LoVo (cell line): ENCODE results near the gene TAF11L2.
"Not testable (repeated sequence)": the region's sequence is repeated elsewhere in the genome, so short reads cannot be mapped to it uniquely, and the experiment has no call there.

Experiments
- DNase-seq: peaks from one replicate; pipeline ENCODE4 v3.0.0-alpha.2; 2016; ENCODE audit warnings: low spot score

The TAF11L2 gene

GRCh38 chr5:17526504-17526903 lies 28.5 kb downstream of the TAF11L2 start:
- not testable (repeated sequence) for DNase-seq

GRCh38 chr5:17528369-17528768 lies 30.3 kb downstream of the TAF11L2 start, which contains the start of gene TAF11L6:
Gene TAF11L6, plus strand, starts transcription at chr5:17528669.
- DNase-seq, result not testable (repeated sequence)
